Prostate gland (tissue), 2 donors: ENCODE measurements around the gene LPP. TPM values are rescaled to one million over a fixed set of nuclear protein-coding genes. Genes with fewer than 3 reads are reported as not detected.

Experiments used
- DNase-seq: peaks from one replicate; pipeline ENCODE4 v3.0.0-alpha.2; 2019; ENCODE audit warnings: low spot score
- H3K27ac ChIP-seq, 2 donors: fragments of 200-600 bp; sonication (generic); 2 replicates each; pipeline ENCODE4 v1.5.1; 2017 to 2019
- H3K27me3 ChIP-seq: fragments of 200-600 bp; sonication (generic); replicated peaks from 2 replicates; pipeline ENCODE4 v1.5.1; 2019; ENCODE audit not compliant: insufficient read depth
- H3K36me3 ChIP-seq, 2 donors: fragments of 200-600 bp; sonication (generic); 1 replicate in 1 of 2; 2 replicates in 1 of 2; pipeline versions ENCODE4 v1.5.1 to v1.8.1; 2017 to 2019
- H3K4me1 ChIP-seq: fragments of 200-600 bp; sonication (generic); replicated peaks from 2 replicates; pipeline ENCODE4 v1.5.1; 2019
- H3K4me3 ChIP-seq, 2 donors: fragments of 200-600 bp; sonication (generic); 2 replicates each; pipeline ENCODE4 v1.5.1; 2017 to 2019
- H3K9me3 ChIP-seq: fragments of 200-600 bp; sonication (generic); 2 replicates; pipeline ENCODE4 v1.5.1; 2017
- CTCF ChIP-seq, 4 experiments: fragments of 200-600 bp in 2 of 4; fragments of 450-650 bp in 2 of 4; sonication (generic) in 2 of 4; IDR thresholded peaks; 1 replicate in 3 of 4; 2 replicates in 1 of 4; pipeline ENCODE4 v1.5.1; 2016 to 2019; ENCODE audit warnings: antibody characterized with exemption in 4 of 4, mild to moderate bottlenecking in 2 of 4, moderate library complexity in 2 of 4
- POLR2A ChIP-seq: fragments of 450-650 bp; IDR thresholded peaks from one replicate; pipeline ENCODE4 v1.6.1; 2016; ENCODE audit warnings: antibody characterized with exemption, mild to moderate bottlenecking
- POLR2AphosphoS5 ChIP-seq: sonication (generic); formaldehyde crosslinking; IDR thresholded peaks from one replicate; pipeline ENCODE4 v1.6.1; 2017; ENCODE audit warnings: antibody characterized with exemption
- WGBS: methylation state at CpG from one replicate; pipeline ENCODE4 v1.1.5; 2018; 5-methylcytosine and 5-hydroxymethylcytosine counted together
- intact Hi-C: fragments of 100-400 bp; cut with DNase I; formaldehyde crosslinking; loops from one replicate; pipeline ENCODE4 v1.14.2; 2022
- microRNA counts, 2 donors: library from miRNA; unstranded; fragments of <30 nt; microRNA quantifications; one replicate each; lab custom pipeline; 2016 to 2017
- microRNA-seq: library from miRNA; unstranded; fragments of <30 nt; microRNA quantifications from one replicate; pipeline ENCODE4, GENCODE V29; 2016
- small RNA-seq, 2 donors: library from RNA; depleted of rRNA; stranded (forward); fragments of <200 nt; gene quantifications; one replicate each; pipeline ENCODE3, GENCODE V24; 2016
- total RNA-seq, 2 donors: library from RNA; depleted of rRNA; stranded (reverse); fragments of >200 nt; gene quantifications; one replicate each; pipeline ENCODE4 v1.1.0, GENCODE V29; 2016

LPP gene
- total RNA-seq, 2 donors from 2014 or later, result 219 to 248 TPM

GRCh38 chr3:188938999-188939398 lies 785.0 kb downstream of the LPP start:
- H3K4me3 ChIP-seq, result no peak overlapping the region
- H3K4me1 ChIP-seq, result no peaks in the 10 kb centered on the region
- H3K27me3 ChIP-seq, result no peaks in the 10 kb centered on the region
- H3K9me3 ChIP-seq, result no peaks in the 10 kb centered on the region
- 100% methylated on average over 3 of the region's 3 CpGs for WGBS
- TF ChIP-seq POLR2AphosphoS5, result no peak
- TF ChIP-seq CTCF (IDR thresholded peaks at IDR 0.05), result no peak
- TF ChIP-seq POLR2A, result no peak
- H3K27ac ChIP-seq, result no peak overlapping the region
- DNase-seq, result no peak
- intact Hi-C loops, result no loop called here
- H3K36me3 ChIP-seq, result no peaks in the 10 kb centered on the region

GRCh38 chr3:188939814-188940572 lies 786.0 kb downstream of the LPP start:
- Histone ChIP-seq H3K4me3 (no peak overlapping the region), H3K4me1 (no peaks in the 10 kb centered on the region), H3K36me3 (no peaks in the 10 kb centered on the region), H3K9me3 (no peaks in the 10 kb centered on the region), H3K27me3 (no peaks in the 10 kb centered on the region), H3K27ac (no peak overlapping the region)
- WGBS, result 94% methylated on average over 5 of the region's 5 CpGs
- intact Hi-C loops, result loop anchor here (10.0 kb wide), 1 partner anchor 315 kb away; no protein-coding TSS in a partner anchor
- TF ChIP-seq POLR2AphosphoS5 (no peak), CTCF (IDR thresholded peaks at IDR 0.05) (no peak), POLR2A (no peak)
- no peak for DNase-seq

MicroRNAs encoded within 50 kb of the gene (microRNA counts, 767-probe panel; counts per million panel counts)
- 2,856 to 3,430 counts per million in 2 donors for microRNA hsa-miR-28-3p (lab: Ali Mortazavi, UCI)
- microRNA hsa-miR-28-5p (lab: Ali Mortazavi, UCI), result 3,721 to 4,477 counts per million in 2 donors

Small RNA genes lying within 50 kb of the gene (microRNA-seq; reads per million reads assigned to microRNA genes)
- gene MIR28, result 8,452 reads per million, percentile 95 among the genes with 10 or more reads in this experiment

Small RNA genes lying within 50 kb of the gene (small RNA-seq; reads per million reads assigned to genes)
- gene MIR28, result 5,891 to 16,103 reads per million in 2 donors
